ENCODE results near the gene ROS1.

DNA sequence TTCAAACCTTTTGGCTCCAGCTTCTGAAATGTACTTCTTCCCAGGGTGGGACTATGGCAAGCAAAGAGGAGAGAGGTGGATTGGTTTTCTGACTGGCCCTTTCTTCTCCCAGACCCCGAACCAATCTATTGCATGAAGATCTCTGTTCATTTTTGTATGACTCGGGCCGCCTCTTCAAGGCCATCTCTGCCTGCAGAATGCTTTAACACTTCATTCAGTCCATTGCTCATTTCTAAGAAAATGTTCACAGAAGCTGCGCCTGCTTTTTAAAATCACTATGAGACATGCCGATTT, 158.7 kb downstream of the ROS1 start:
- TF ChIP-seq, protein P1, sequence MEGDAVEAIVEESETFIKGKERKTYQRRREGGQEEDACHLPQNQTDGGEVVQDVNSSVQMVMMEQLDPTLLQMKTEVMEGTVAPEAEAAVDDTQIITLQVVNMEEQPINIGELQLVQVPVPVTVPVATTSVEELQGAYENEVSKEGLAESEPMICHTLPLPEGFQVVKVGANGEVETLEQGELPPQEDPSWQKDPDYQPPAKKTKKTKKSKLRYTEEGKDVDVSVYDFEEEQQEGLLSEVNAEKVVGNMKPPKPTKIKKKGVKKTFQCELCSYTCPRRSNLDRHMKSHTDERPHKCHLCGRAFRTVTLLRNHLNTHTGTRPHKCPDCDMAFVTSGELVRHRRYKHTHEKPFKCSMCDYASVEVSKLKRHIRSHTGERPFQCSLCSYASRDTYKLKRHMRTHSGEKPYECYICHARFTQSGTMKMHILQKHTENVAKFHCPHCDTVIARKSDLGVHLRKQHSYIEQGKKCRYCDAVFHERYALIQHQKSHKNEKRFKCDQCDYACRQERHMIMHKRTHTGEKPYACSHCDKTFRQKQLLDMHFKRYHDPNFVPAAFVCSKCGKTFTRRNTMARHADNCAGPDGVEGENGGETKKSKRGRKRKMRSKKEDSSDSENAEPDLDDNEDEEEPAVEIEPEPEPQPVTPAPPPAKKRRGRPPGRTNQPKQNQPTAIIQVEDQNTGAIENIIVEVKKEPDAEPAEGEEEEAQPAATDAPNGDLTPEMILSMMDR (IDR thresholded peaks at IDR 0.05) = no peak
- no peak for TF ChIP-seq POLR2A (IDR thresholded peaks at IDR 0.05)
